IMR-90 (cell line): ENCODE results near the gene MYPOP. TPM values are rescaled to one million over a fixed set of nuclear protein-coding genes. Genes with fewer than 3 reads are reported as not detected.

Experiments
- ATAC-seq: fragments of 200-7000 bp; cut with Tn5 transposase; 2 replicates; pipeline ENCODE4 v1.9.1; 2020; ENCODE audit warnings: low read depth, mild to moderate bottlenecking, moderate library complexity
- BruUV-seq: library from RNA; stranded (reverse); fragments of 400-500 nt; replicated peaks from 2 replicates; lab custom pipeline; 2021; lab: Mats Ljungman, UMichigan
- CTCF ChIA-PET: fragments of 300-600 bp; formaldehyde crosslinking; extraction: SDS; loops from one replicate; lab custom pipeline; 2021; ENCODE audit warnings: antibody characterized with exemption; lab: Yijun Ruan, JAX
- POLR2A ChIA-PET: fragments of 300-600 bp; sonication (Branson Sonifier 250); formaldehyde crosslinking; loops from one replicate; lab custom pipeline; 2022; ENCODE audit warnings: antibody characterized with exemption; ENCODE audit not compliant: unreplicated experiment; lab: Charles Lee
- DNase-seq: peaks from one replicate; pipeline ENCODE4 v3.0.0; 2013
- H2AFZ ChIP-seq: replicated peaks from 2 replicates; pipeline ENCODE3; 2013; ENCODE audit warnings: low read length, mild to moderate bottlenecking; ENCODE audit not compliant: poor library complexity
- H2AK5ac ChIP-seq: 2 replicates; pipeline ENCODE4 v1.6.1; 2013; ENCODE audit warnings: low read depth, low read length, inconsistent platforms
- H2AK9ac ChIP-seq: replicated peaks from 2 replicates; pipeline ENCODE3; 2013; ENCODE audit warnings: mild to moderate bottlenecking, low read depth, low read length, moderate library complexity; ENCODE audit not compliant: poor library complexity
- H2BK120ac ChIP-seq: 2 replicates; pipeline ENCODE4 v1.6.1; 2013; ENCODE audit warnings: low read depth, low read length, inconsistent platforms
- H2BK15ac ChIP-seq: 3 replicates; pipeline ENCODE4 v1.6.1; 2013; ENCODE audit warnings: low read depth, low read length, inconsistent platforms
- H2BK20ac ChIP-seq: 2 replicates; pipeline ENCODE4 v1.6.1; 2013; ENCODE audit warnings: low read depth, mild to moderate bottlenecking, inconsistent platforms, low read length, moderate library complexity
- H2BK5ac ChIP-seq: 2 replicates; pipeline ENCODE4 v1.6.1; 2013; ENCODE audit warnings: mild to moderate bottlenecking, low read depth, low read length, inconsistent platforms; ENCODE audit not compliant: poor library complexity, severe bottlenecking
- H3K14ac ChIP-seq: replicated peaks from 2 replicates; pipeline ENCODE4 v1.6.1; 2013; ENCODE audit warnings: low read depth, low read length, inconsistent platforms
- H3K18ac ChIP-seq: 2 replicates; pipeline ENCODE4 v1.6.1; 2013; ENCODE audit warnings: low read depth, low read length, control low read depth
- H3K23ac ChIP-seq: 2 replicates; pipeline ENCODE4 v1.6.1; 2013; ENCODE audit warnings: low read depth, low read length, inconsistent platforms
- H3K27ac ChIP-seq: 2 replicates; pipeline ENCODE4 v1.5.1; 2013; ENCODE audit warnings: mild to moderate bottlenecking, control low read depth, low read length; ENCODE audit not compliant: insufficient read depth
- H3K27me3 ChIP-seq: 2 replicates; pipeline ENCODE4 v1.6.1; 2013; ENCODE audit warnings: low read length; ENCODE audit not compliant: control insufficient read depth, insufficient read depth
- H3K36me3 ChIP-seq: 2 replicates; pipeline ENCODE4 v1.6.1; 2013; ENCODE audit warnings: low read length, mixed read lengths; ENCODE audit not compliant: control insufficient read depth, insufficient read depth
- H3K4ac ChIP-seq: 2 replicates; pipeline ENCODE4 v1.6.1; 2013; ENCODE audit warnings: low read depth, low read length, inconsistent platforms
- H3K4me1 ChIP-seq: 2 replicates; pipeline ENCODE4 v1.6.1; 2013; ENCODE audit warnings: low read length, mixed read lengths; ENCODE audit not compliant: control insufficient read depth, insufficient read depth
- H3K4me2 ChIP-seq: 2 replicates; pipeline ENCODE4 v1.6.1; 2013; ENCODE audit warnings: low read depth, mild to moderate bottlenecking, control low read depth, low read length, moderate library complexity
- H3K4me3 ChIP-seq: 2 replicates; pipeline ENCODE4 v1.5.1; 2013; ENCODE audit warnings: low read depth, mild to moderate bottlenecking, control low read depth, low read length, moderate library complexity; ENCODE audit not compliant: insufficient read depth
- H3K56ac ChIP-seq: 2 replicates; pipeline ENCODE4 v1.6.1; 2013; ENCODE audit warnings: low read length, inconsistent platforms; ENCODE audit not compliant: insufficient read depth; ENCODE audit errors: extremely low read depth
- H3K79me1 ChIP-seq, 2 experiments: 2 replicates each; pipeline ENCODE4 v1.6.1; 2013; ENCODE audit warnings: low read length in 2 of 2, inconsistent platforms in 1 of 2, low read depth in 1 of 2
- H3K9ac ChIP-seq: 2 replicates; pipeline ENCODE4 v1.6.1; 2013; ENCODE audit warnings: low read depth, low read length, control low read depth
- H3K9me1 ChIP-seq: 2 replicates; pipeline ENCODE4 v1.6.1; 2013; ENCODE audit warnings: low read length, inconsistent platforms; ENCODE audit not compliant: insufficient read depth
- H3K9me3 ChIP-seq: 2 replicates; pipeline ENCODE4 v1.6.1; 2013; ENCODE audit warnings: low read length; ENCODE audit not compliant: control insufficient read depth, insufficient read depth
- H4K20me1 ChIP-seq: 2 replicates; pipeline ENCODE4 v1.6.1; 2013; ENCODE audit warnings: low read length, inconsistent platforms; ENCODE audit not compliant: insufficient read depth
- H4K5ac ChIP-seq: 2 replicates; pipeline ENCODE4 v1.6.1; 2013; ENCODE audit warnings: mild to moderate bottlenecking, low read depth, low read length, control low read depth
- H4K8ac ChIP-seq, 2 experiments: 2 replicates each; pipeline ENCODE4 v1.6.1; 2013; ENCODE audit warnings: low read depth in 2 of 2, low read length in 2 of 2, control low read depth in 1 of 2, inconsistent platforms in 1 of 2
- H4K91ac ChIP-seq: 2 replicates; pipeline ENCODE4 v1.6.1; 2013; ENCODE audit warnings: low read depth, low read length, inconsistent platforms; ENCODE audit not compliant: insufficient read depth
- BHLHE40 ChIP-seq: fragments of 150-350 bp; IDR thresholded peaks from 2 replicates; pipeline ENCODE4 v1.6.1; 2016; ENCODE audit warnings: mild to moderate bottlenecking, low read depth, low read length
- CHD1 ChIP-seq: IDR thresholded peaks from 2 replicates; pipeline ENCODE4 v1.6.1; 2012; ENCODE audit warnings: low read depth, low read length, improper control_type of control experiment
- MAFK ChIP-seq: IDR thresholded peaks from 2 replicates; pipeline ENCODE4 v1.6.1; 2012; ENCODE audit warnings: low read depth, low read length, improper control_type of control experiment
- MAZ ChIP-seq: IDR thresholded peaks from 2 replicates; pipeline ENCODE4 v1.6.1; 2012; ENCODE audit warnings: low read depth, mild to moderate bottlenecking, low read length, improper control_type of control experiment, moderate library complexity, borderline replicate concordance
- MXI1 ChIP-seq: IDR thresholded peaks from 2 replicates; pipeline ENCODE4 v1.6.1; 2012; ENCODE audit warnings: low read depth, mild to moderate bottlenecking, low read length, moderate library complexity, borderline replicate concordance
- POLR2A ChIP-seq: IDR thresholded peaks from 2 replicates; pipeline ENCODE4 v1.6.1; 2012; ENCODE audit warnings: mild to moderate bottlenecking, low read depth, low read length
- RAD21 ChIP-seq: IDR thresholded peaks from 2 replicates; pipeline ENCODE4 v1.6.1; 2012; ENCODE audit warnings: low read length, improper control_type of control experiment
- RCOR1 ChIP-seq: IDR thresholded peaks from 2 replicates; pipeline ENCODE4 v1.6.1; 2012; ENCODE audit warnings: mild to moderate bottlenecking, low read length, improper control_type of control experiment; ENCODE audit not compliant: insufficient replicate concordance
- RFX5 ChIP-seq: IDR thresholded peaks from 2 replicates; pipeline ENCODE4 v1.8.0; 2012; ENCODE audit warnings: low read depth, mild to moderate bottlenecking, low read length, moderate library complexity
- SMC3 ChIP-seq: fragments of 150-350 bp; IDR thresholded peaks from 2 replicates; pipeline ENCODE4 v1.6.1; 2016; ENCODE audit warnings: low read depth, mild to moderate bottlenecking, antibody characterized with exemption, low read length, moderate library complexity
- USF2 ChIP-seq: fragments of 150-350 bp; IDR thresholded peaks from 2 replicates; pipeline ENCODE4 v1.6.1; 2017; ENCODE audit warnings: mild to moderate bottlenecking, antibody characterized with exemption, low read length, low read depth
- WGBS, 2 experiments: methylation state at CpG; one replicate each; pipeline versions ENCODE4 v1.1.5 to v1.1.7; 2013; ENCODE audit warnings: missing lambda C conversion rate in 2 of 2; ENCODE audit not compliant: insufficient read length in 1 of 2; ENCODE audit errors: extremely low coverage in 2 of 2; 5-methylcytosine and 5-hydroxymethylcytosine counted together
- dilution Hi-C: fragments of 300-500 bp; cut with HindIII; formaldehyde crosslinking; loops from one replicate; pipeline ENCODE4 v1.14.3; 2018; ENCODE audit warnings: low sequenced_read_pairs; ENCODE audit not compliant: unreplicated experiment
- in situ Hi-C: fragments of 300-500 bp; cut with MboI; formaldehyde crosslinking; loops from 3 replicates; pipeline ENCODE4 v1.14.3; 2019; ENCODE audit warnings: low sequenced_read_pairs, inconsistent platforms, mixed read lengths
- intact Hi-C: fragments of 100-400 bp; cut with micrococcal nuclease; formaldehyde crosslinking; loops from 2 replicates; pipeline ENCODE4 v1.10.0; 2022
- polyA plus RNA-seq, 3 experiments: library from polyadenylated mRNA; depleted of rRNA; stranded (reverse); fragments of >200 nt; gene quantifications; 2 replicates each; pipeline ENCODE4 v1.2.3, GENCODE V29; 2012; ENCODE audit warnings: low replicate concordance in 1 of 3
- total RNA-seq: library from RNA; depleted of rRNA; stranded (reverse); fragments of >200 nt; gene quantifications from 2 replicates; pipeline ENCODE4 v1.2.3, GENCODE V29; 2012
- TF ChIP-seq, protein P1 (sequence below): fragments of 150-350 bp; IDR thresholded peaks from 2 replicates; pipeline ENCODE4 v1.6.1; 2016; ENCODE audit warnings: low read depth, mild to moderate bottlenecking, low read length, moderate library complexity, borderline replicate concordance

MYPOP gene
- total and polyA plus RNA-seq, 2 of the 4 experiments (the other 2 are of a cell fraction), result 0.36 to 2.8 TPM

GRCh38 chr19:45884682-45885555, 17.5 kb downstream of the MYPOP start (continued):
- no peak for TF ChIP-seq USF2

- no peak overlapping the region for H2BK120ac ChIP-seq
- no peak overlapping the region for H3K4ac ChIP-seq
- H3K36me3 ChIP-seq, result peaks cover 7% of the 10 kb centered on the region; the same call in 1 of the 2 replicates
- DNase-seq, result no peak
- no peaks in the 10 kb centered on the region for H3K27me3 ChIP-seq
- no peak overlapping the region for H2BK20ac ChIP-seq
- ChIA-PET CTCF (interaction anchor here (1.0 kb wide), 1 partner anchor 20 kb away, joined by 3 read pairs; no protein-coding TSS in a partner anchor), POLR2A (no interaction called here)
- H3K79me1 ChIP-seq, result peaks cover 8 to 30% of the 10 kb centered on the region in 2 experiments
- H3K9me1 ChIP-seq, result peaks cover 6% of the 10 kb centered on the region; the same call in 1 of the 2 replicates
- no peak overlapping the region for H3K4me2 ChIP-seq
- intact Hi-C loops (no loop called here), in situ Hi-C loops (no loop called here), dilution Hi-C loops (no loop called here)
- H3K4me1 ChIP-seq, result peaks cover 10% of the 10 kb centered on the region
- no TSS peak for BruUV-seq
- H3K4me3 ChIP-seq, result no peak overlapping the region
- H4K20me1 ChIP-seq, result peaks cover 15% of the 10 kb centered on the region
- no peak overlapping the region for H2BK15ac ChIP-seq
- 0 out of 2 replicates have a peak overlapping the region, but pooled peaks have one; percentile 29 for H3K9ac ChIP-seq
- no peak overlapping the region for H4K5ac ChIP-seq
- no peak overlapping the region for H2AK5ac ChIP-seq
- H3K23ac ChIP-seq, result no peak overlapping the region
- no peak overlapping the region for H2AFZ ChIP-seq
- no peak overlapping the region for H4K91ac ChIP-seq
- WGBS, 2 experiments, result 95% methylated on average over 30 of the region's 57 CpGs; no CpG with 5 or more reads in 1 of the 2 experiments
- no peak overlapping the region for H3K18ac ChIP-seq
- H3K14ac ChIP-seq, result no peak overlapping the region
- no peak overlapping the region for H4K8ac ChIP-seq
- H3K56ac ChIP-seq, result no peak overlapping the region
- no peak for ATAC-seq
- H3K9me3 ChIP-seq, result no peaks in the 10 kb centered on the region
- H2AK9ac ChIP-seq, result peak overlapping the region; percentile 46
- no peak overlapping the region for H2BK5ac ChIP-seq
- no peak overlapping the region for H3K27ac ChIP-seq
- TF ChIP-seq CHD1 (no peak), RFX5 (no peak), POLR2A (no peak), BHLHE40 (no peak), MXI1 (no peak), SMC3 (no peak), MAFK (no peak), RCOR1 (no peak), RAD21 (no peak), MAZ (no peak)
- TF ChIP-seq, protein P1, sequence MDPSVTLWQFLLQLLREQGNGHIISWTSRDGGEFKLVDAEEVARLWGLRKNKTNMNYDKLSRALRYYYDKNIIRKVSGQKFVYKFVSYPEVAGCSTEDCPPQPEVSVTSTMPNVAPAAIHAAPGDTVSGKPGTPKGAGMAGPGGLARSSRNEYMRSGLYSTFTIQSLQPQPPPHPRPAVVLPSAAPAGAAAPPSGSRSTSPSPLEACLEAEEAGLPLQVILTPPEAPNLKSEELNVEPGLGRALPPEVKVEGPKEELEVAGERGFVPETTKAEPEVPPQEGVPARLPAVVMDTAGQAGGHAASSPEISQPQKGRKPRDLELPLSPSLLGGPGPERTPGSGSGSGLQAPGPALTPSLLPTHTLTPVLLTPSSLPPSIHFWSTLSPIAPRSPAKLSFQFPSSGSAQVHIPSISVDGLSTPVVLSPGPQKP, result no peak
These were observed 18.3 kb downstream of the MYPOP start for GRCh38 chr19:45883881-45884681.
